Smooth muscle cell (in vitro differentiated cells): ENCODE results near the gene WASL. TPM values are rescaled to one million over a fixed set of nuclear protein-coding genes. Genes with fewer than 3 reads are reported as not detected.

ENCODE experiments used
- DNase-seq: peaks from one replicate; lab custom pipeline; 2025; ENCODE audit not compliant: unreplicated experiment; lab: John Stamatoyannopoulos, UW
- H2AFZ ChIP-seq: fragments of 200-600 bp; sonication (generic); 2 replicates; pipeline ENCODE4 v1.6.0; 2016; ENCODE audit warnings: antibody characterized with exemption, low read depth, mild to moderate bottlenecking
- H3F3A ChIP-seq: fragments of 200-600 bp; sonication (generic); 2 replicates; pipeline ENCODE4 v1.6.0; 2017; ENCODE audit warnings: antibody characterized with exemption, low read depth
- H3K27ac ChIP-seq: fragments of 200-600 bp; sonication (generic); 2 replicates; pipeline ENCODE4 v1.5.1; 2016; ENCODE audit warnings: low read depth, mild to moderate bottlenecking
- H3K27me3 ChIP-seq: fragments of 200-600 bp; sonication (generic); 2 replicates; pipeline ENCODE4 v1.6.1; 2016; ENCODE audit warnings: low read depth, mild to moderate bottlenecking
- H3K36me3 ChIP-seq: fragments of 200-600 bp; sonication (generic); 2 replicates; pipeline ENCODE4 v1.5.1; 2016; ENCODE audit warnings: low read depth
- H3K4me1 ChIP-seq: fragments of 200-600 bp; sonication (generic); 2 replicates; pipeline ENCODE4 v1.5.1; 2016; ENCODE audit warnings: low read depth
- H3K4me2 ChIP-seq: fragments of 200-600 bp; sonication (generic); 2 replicates; pipeline ENCODE4 v1.6.0; 2016; ENCODE audit warnings: mild to moderate bottlenecking
- H3K4me3 ChIP-seq: fragments of 200-600 bp; sonication (generic); 2 replicates; pipeline ENCODE4 v1.5.1; 2016; ENCODE audit warnings: mild to moderate bottlenecking
- H3K79me2 ChIP-seq: fragments of 200-600 bp; sonication (generic); 2 replicates; pipeline ENCODE4 v1.6.0; 2016; ENCODE audit warnings: low read depth, mild to moderate bottlenecking
- H3K9ac ChIP-seq: fragments of 200-600 bp; sonication (generic); 2 replicates; pipeline ENCODE4 v1.6.0; 2016; ENCODE audit warnings: low read depth
- H3K9me3 ChIP-seq: fragments of 200-600 bp; sonication (generic); replicated peaks from 2 replicates; pipeline ENCODE4 v1.5.1; 2016; ENCODE audit warnings: low read depth
- H4K20me1 ChIP-seq: fragments of 200-600 bp; sonication (generic); 2 replicates; pipeline ENCODE4 v1.6.0; 2016; ENCODE audit warnings: low read depth
- CTCF ChIP-seq: fragments of 200-600 bp; sonication (generic); IDR thresholded peaks from 2 replicates; pipeline ENCODE4 v1.5.1; 2017; ENCODE audit warnings: borderline replicate concordance, mild to moderate bottlenecking, antibody characterized with exemption; ENCODE audit not compliant: insufficient read depth, poor library complexity, severe bottlenecking
- WGBS: methylation state at CpG from one replicate; pipeline ENCODE4 v1.1.7; 2016; ENCODE audit warnings: low lambda C conversion rate; 5-methylcytosine and 5-hydroxymethylcytosine counted together
- polyA plus RNA-seq: library from polyadenylated mRNA; unstranded; fragments of >200 nt; fragmentation: Nextera tagmentation; extraction: Ambion mirVana; gene quantifications from 2 replicates; pipeline ENCODE4 v1.2.1, GENCODE V29; 2016
- total RNA-seq: library from RNA; depleted of rRNA; stranded (reverse); fragments of >200 nt; gene quantifications from 2 replicates; pipeline ENCODE4 v1.2.3, GENCODE V29; 2014

The WASL gene
- total and polyA plus RNA-seq, 2 experiments from 2014 or later, result 22.7 to 35.3 TPM

- peaks cover 9% of the 10 kb centered on the region for H3K4me1 ChIP-seq
- 96% methylated on average over 1 of the region's 1 CpG for whole genome bisulfite sequencing
- H3F3A ChIP-seq, result no peaks in the 10 kb centered on the region
- no peak overlapping the region for H2AFZ ChIP-seq
- no peak for DNase-seq
- no peaks in the 10 kb centered on the region for H3K36me3 ChIP-seq
- no peaks in the 10 kb centered on the region for H3K9me3 ChIP-seq
- H3K27me3 ChIP-seq, result no peaks in the 10 kb centered on the region
- no peak for TF ChIP-seq CTCF
- no peak overlapping the region for H3K4me3 ChIP-seq
- peaks cover 90% of the 10 kb centered on the region for H3K79me2 ChIP-seq
- peaks cover 100% of the 10 kb centered on the region for H4K20me1 ChIP-seq
- no peak overlapping the region for H3K27ac ChIP-seq
- no peak overlapping the region for H3K4me2 ChIP-seq
- no peak overlapping the region for H3K9ac ChIP-seq
Measured at GRCh38 chr7:123715799-123716198, 33.0 kb downstream of the WASL start.

- no peak overlapping the region for H3K9ac ChIP-seq
- peaks cover 11% of the 10 kb centered on the region for H3K4me1 ChIP-seq
- H3K27ac ChIP-seq, result peak overlapping the region; percentile 14
- H2AFZ ChIP-seq, result no peak overlapping the region
- no peak for TF ChIP-seq CTCF
- no peak overlapping the region for H3K4me3 ChIP-seq
- H3K79me2 ChIP-seq, result peaks cover 90% of the 10 kb centered on the region
- DNase-seq, result no peak
- H3K9me3 ChIP-seq, result no peaks in the 10 kb centered on the region
- no peaks in the 10 kb centered on the region for H3K27me3 ChIP-seq
- H4K20me1 ChIP-seq, result peaks cover 100% of the 10 kb centered on the region
- H3K36me3 ChIP-seq, result no peaks in the 10 kb centered on the region
- H3F3A ChIP-seq, result no peaks in the 10 kb centered on the region
- peak overlapping the region; percentile 19 for H3K4me2 ChIP-seq
- 98% methylated on average over 2 of the region's 2 CpGs for WGBS
Measured at GRCh38 chr7:123715198-123715597, 33.6 kb downstream of the WASL start.

- H3K4me2 ChIP-seq, result peak overlapping the region; percentile 63
Measured at GRCh38 chr7:123714296-123715080, 34.3 kb downstream of the WASL start.

More at GRCh38 chr7:123714296-123715080, 34.3 kb downstream of the WASL start:
- peak overlapping the region; percentile 14 for H3K27ac ChIP-seq
- no peaks in the 10 kb centered on the region for H3K27me3 ChIP-seq
- no peak overlapping the region for H3K4me3 ChIP-seq
- H3F3A ChIP-seq, result no peaks in the 10 kb centered on the region
- TF ChIP-seq CTCF, result no peak
- H4K20me1 ChIP-seq, result peaks cover 100% of the 10 kb centered on the region
- H3K36me3 ChIP-seq, result no peaks in the 10 kb centered on the region
- no peak overlapping the region for H2AFZ ChIP-seq
- no peak for DNase-seq
- peaks cover 18% of the 10 kb centered on the region for H3K4me1 ChIP-seq
- no peak overlapping the region for H3K9ac ChIP-seq
- H3K79me2 ChIP-seq, result peaks cover 90% of the 10 kb centered on the region
- H3K9me3 ChIP-seq, result no peaks in the 10 kb centered on the region
- WGBS, result 49% methylated on average over 3 of the region's 3 CpGs
